HUES64 (cell line): Measurements from ENCODE around the gene OR2AG2.

Experiments used
- H3K27ac ChIP-seq: 2 replicates; pipeline ENCODE4 v1.7.0; 2013; ENCODE audit warnings: low read depth, low read length, inconsistent platforms
- H3K27me3 ChIP-seq: 2 replicates; pipeline ENCODE4 v1.6.1; 2013; ENCODE audit warnings: mild to moderate bottlenecking, low read length; ENCODE audit not compliant: insufficient read depth
- H3K36me3 ChIP-seq: 2 replicates; pipeline ENCODE4 v1.6.1; 2013; ENCODE audit warnings: mild to moderate bottlenecking, low read length; ENCODE audit not compliant: insufficient read depth
- H3K4me1 ChIP-seq: 2 replicates; pipeline ENCODE4 v1.6.1; 2013; ENCODE audit warnings: mild to moderate bottlenecking, low read length, moderate library complexity; ENCODE audit not compliant: insufficient read depth
- H3K4me3 ChIP-seq: 2 replicates; pipeline ENCODE4 v1.5.1; 2013; ENCODE audit warnings: mild to moderate bottlenecking, low read length, moderate library complexity
- H3K9ac ChIP-seq: 2 replicates; pipeline ENCODE4 v1.6.1; 2013; ENCODE audit warnings: mild to moderate bottlenecking, low read depth, low read length
- H3K9me3 ChIP-seq: 2 replicates; pipeline ENCODE4 v1.6.1; 2013; ENCODE audit warnings: low read depth, low read length; ENCODE audit not compliant: insufficient read depth
- WGBS: fragments of 150-250, 120-280 bp; methylation state at CpG from one replicate; pipeline ENCODE4 v1.1.7; 2013; ENCODE audit warnings: missing lambda C conversion rate; 5-methylcytosine and 5-hydroxymethylcytosine counted together

The OR2AG2 gene

GRCh38 chr11:6719576-6719975 lies 52.2 kb downstream of the OR2AG2 start:
- no peak overlapping the region for H3K4me3 ChIP-seq
- no peaks in the 10 kb centered on the region for H3K36me3 ChIP-seq
- no peaks in the 10 kb centered on the region for H3K27me3 ChIP-seq
- 82% methylated on average over 1 of the region's 1 CpG for WGBS
- H3K9ac ChIP-seq, result no peak overlapping the region
- no peaks in the 10 kb centered on the region; the same call in 1 of the 2 replicates for H3K9me3 ChIP-seq
- no peak overlapping the region for H3K27ac ChIP-seq
- no peaks in the 10 kb centered on the region for H3K4me1 ChIP-seq

GRCh38 chr11:6717426-6717825 lies 54.4 kb downstream of the OR2AG2 start:
- H3K4me3 ChIP-seq, result no peak overlapping the region
- H3K36me3 ChIP-seq, result no peaks in the 10 kb centered on the region
- H3K27ac ChIP-seq, result no peak overlapping the region
- no peaks in the 10 kb centered on the region for H3K27me3 ChIP-seq
- no peak overlapping the region for H3K9ac ChIP-seq
- H3K4me1 ChIP-seq, result no peaks in the 10 kb centered on the region
- 98% methylated on average over 3 of the region's 3 CpGs for WGBS
- peaks cover 5% of the 10 kb centered on the region; the same call in 1 of the 2 replicates for H3K9me3 ChIP-seq
